ENCODE data around the gene PRDM16. TPM values are rescaled to one million over a fixed set of nuclear protein-coding genes. Genes with fewer than 3 reads are reported as not detected.

Gene PRDM16
- total RNA-seq, 1 donor from 2014 or later, result 17.7 TPM

- DNase-seq (no peak), ATAC-seq (no peak)
- intact Hi-C loops (cut with micrococcal nuclease), result no loop called here
These were observed 367.4 kb downstream of the PRDM16 start for GRCh38 chr1:3436451-3436850.

GRCh38 chr1:3436901-3437300, 367.9 kb downstream of the PRDM16 start:
- ATAC-seq (no peak), DNase-seq (no peak)
- intact Hi-C loops (cut with micrococcal nuclease), result no loop called here

- DNase-seq (no peak), ATAC-seq (no peak)
These were observed 369.7 kb downstream of the PRDM16 start for GRCh38 chr1:3438661-3439180.

GRCh38 chr1:3439346-3440299, 370.6 kb downstream of the PRDM16 start:
- intact Hi-C loops (cut with micrococcal nuclease), result no loop called here
- DNase-seq (no peak), ATAC-seq (no peak)

More at GRCh38 chr1:3438661-3439180, 369.7 kb downstream of the PRDM16 start:
- intact Hi-C loops (cut with micrococcal nuclease), result no loop called here

GRCh38 chr1:3440300-3440681, 371.3 kb downstream of the PRDM16 start:
- DNase-seq (no peak), ATAC-seq (no peak)
- intact Hi-C loops (cut with micrococcal nuclease), result no loop called here

- DNase-seq (no peak), ATAC-seq (no peak)
- intact Hi-C loops (cut with micrococcal nuclease), result no loop called here
These were observed 371.9 kb downstream of the PRDM16 start for GRCh38 chr1:3440711-3441409.

GRCh38 chr1:3441410-3441847, 372.4 kb downstream of the PRDM16 start:
- DNase-seq (no peak), ATAC-seq (no peak)

GRCh38 chr1:3441880-3442279, 372.9 kb downstream of the PRDM16 start:
- ATAC-seq (no peak), DNase-seq (no peak)
- intact Hi-C loops (cut with micrococcal nuclease), result no loop called here

More at GRCh38 chr1:3441410-3441847, 372.4 kb downstream of the PRDM16 start:
- intact Hi-C loops (cut with micrococcal nuclease), result no loop called here

GRCh38 chr1:3442331-3442730, 373.3 kb downstream of the PRDM16 start:
- no peak for ATAC-seq
- no peak for DNase-seq
- intact Hi-C loops (cut with micrococcal nuclease), result no loop called here

- no peak for DNase-seq
- intact Hi-C loops (cut with micrococcal nuclease), result no loop called here
- ATAC-seq, result no peak
These were observed 373.9 kb downstream of the PRDM16 start for GRCh38 chr1:3442901-3443300.

GRCh38 chr1:3443807-3444206, 374.8 kb downstream of the PRDM16 start:
- ATAC-seq (no peak), DNase-seq (no peak)
- intact Hi-C loops (cut with micrococcal nuclease), result no loop called here

- no peak for DNase-seq
- ATAC-seq, result no peak
- intact Hi-C loops (cut with micrococcal nuclease), result no loop called here
These were observed 375.3 kb downstream of the PRDM16 start for GRCh38 chr1:3444298-3444697.

GRCh38 chr1:3444736-3445135, 375.7 kb downstream of the PRDM16 start:
- ATAC-seq (no peak), DNase-seq (no peak)
- intact Hi-C loops (cut with micrococcal nuclease), result no loop called here

- no peak for DNase-seq
- intact Hi-C loops (cut with micrococcal nuclease), result no loop called here
- no peak for ATAC-seq
These were observed 381.3 kb downstream of the PRDM16 start for GRCh38 chr1:3450202-3450863.

GRCh38 chr1:3450983-3451382, 382.0 kb downstream of the PRDM16 start:
- ATAC-seq (no peak), DNase-seq (no peak)
- intact Hi-C loops (cut with micrococcal nuclease), result no loop called here

GRCh38 chr1:3451994-3452865, 383.2 kb downstream of the PRDM16 start:
- no peak for DNase-seq
- ATAC-seq, result no peak
- intact Hi-C loops (cut with micrococcal nuclease), result no loop called here

GRCh38 chr1:3452866-3453175, 383.8 kb downstream of the PRDM16 start:
- ATAC-seq (no peak), DNase-seq (no peak)
- intact Hi-C loops (cut with micrococcal nuclease), result no loop called here

- DNase-seq, result peak; percentile 83
- intact Hi-C loops (cut with micrococcal nuclease), result no loop called here
- ATAC-seq, result peak; percentile 83
These were observed 384.3 kb downstream of the PRDM16 start for GRCh38 chr1:3453203-3453761.

Data from left ventricle myocardium superior (tissue), 1 donor.